Measurements from ENCODE around the gene CTNNA1. TPM values are rescaled to one million over a fixed set of nuclear protein-coding genes. Genes with fewer than 3 reads are reported as not detected.

CTNNA1 gene, protein sequence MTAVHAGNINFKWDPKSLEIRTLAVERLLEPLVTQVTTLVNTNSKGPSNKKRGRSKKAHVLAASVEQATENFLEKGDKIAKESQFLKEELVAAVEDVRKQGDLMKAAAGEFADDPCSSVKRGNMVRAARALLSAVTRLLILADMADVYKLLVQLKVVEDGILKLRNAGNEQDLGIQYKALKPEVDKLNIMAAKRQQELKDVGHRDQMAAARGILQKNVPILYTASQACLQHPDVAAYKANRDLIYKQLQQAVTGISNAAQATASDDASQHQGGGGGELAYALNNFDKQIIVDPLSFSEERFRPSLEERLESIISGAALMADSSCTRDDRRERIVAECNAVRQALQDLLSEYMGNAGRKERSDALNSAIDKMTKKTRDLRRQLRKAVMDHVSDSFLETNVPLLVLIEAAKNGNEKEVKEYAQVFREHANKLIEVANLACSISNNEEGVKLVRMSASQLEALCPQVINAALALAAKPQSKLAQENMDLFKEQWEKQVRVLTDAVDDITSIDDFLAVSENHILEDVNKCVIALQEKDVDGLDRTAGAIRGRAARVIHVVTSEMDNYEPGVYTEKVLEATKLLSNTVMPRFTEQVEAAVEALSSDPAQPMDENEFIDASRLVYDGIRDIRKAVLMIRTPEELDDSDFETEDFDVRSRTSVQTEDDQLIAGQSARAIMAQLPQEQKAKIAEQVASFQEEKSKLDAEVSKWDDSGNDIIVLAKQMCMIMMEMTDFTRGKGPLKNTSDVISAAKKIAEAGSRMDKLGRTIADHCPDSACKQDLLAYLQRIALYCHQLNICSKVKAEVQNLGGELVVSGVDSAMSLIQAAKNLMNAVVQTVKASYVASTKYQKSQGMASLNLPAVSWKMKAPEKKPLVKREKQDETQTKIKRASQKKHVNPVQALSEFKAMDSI
- 177 to 232 TPM (median 203 TPM) in 5 replicates for total RNA-seq (2022; extraction: Qiagen RNA extraction)

GRCh38 chr5:138752951-138753793 lies at the start of gene CTNNA1:
TSS of gene CTNNA1 (plus strand) at chr5:138753425. CDS start at chr5:138781925, 28,500 bp downstream.

DNA sequence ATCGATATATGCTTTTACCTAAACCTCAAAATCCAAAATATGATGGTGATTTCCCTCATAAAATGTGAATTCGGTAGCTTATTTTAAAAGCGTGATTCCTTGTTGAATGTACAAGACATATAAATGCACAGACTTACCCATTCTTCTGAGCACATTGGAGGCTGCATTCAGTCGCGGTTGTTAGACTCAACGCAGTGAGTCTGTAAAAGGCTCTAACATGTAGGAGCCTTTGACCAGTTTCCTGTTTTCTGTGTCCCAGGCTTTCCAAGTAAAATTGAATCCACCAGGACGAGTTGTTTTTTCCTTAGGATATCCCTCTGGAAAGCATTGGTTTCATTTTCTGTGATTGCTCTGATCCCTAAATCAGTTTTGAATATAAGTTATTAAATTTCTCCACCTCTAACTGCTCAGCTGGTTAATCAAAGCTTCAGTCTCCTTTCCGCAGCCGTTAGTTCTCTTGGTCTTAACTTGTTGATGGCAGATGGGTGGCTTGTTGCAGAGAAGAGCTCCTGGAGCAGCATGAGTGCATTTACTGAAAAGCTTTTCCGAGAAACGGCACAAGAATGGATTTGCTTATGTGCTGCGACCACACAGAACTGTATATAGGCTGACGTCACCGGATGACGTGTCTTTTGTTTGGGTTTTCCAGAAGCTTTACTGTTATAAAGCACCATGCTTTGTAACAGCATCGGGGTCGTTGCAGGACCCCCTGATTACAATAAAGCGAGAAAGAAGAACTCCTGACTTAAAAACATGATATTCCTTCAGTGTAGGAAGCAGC lies 121.7 kb downstream of the CTNNA1 start, which contains the start of gene LRRTM2:
Gene LRRTM2 (minus strand): TSS at position 565 of the 781 bp plus-strand sequence. CDS start 424 bp downstream, at position 141.

Other genes with a start within 250 kb of the CTNNA1 start
- gene ETF1, start 210.2 kb upstream of the CTNNA1 start, total RNA-seq (2022; extraction: Qiagen RNA extraction): 111 to 158 TPM (median 121 TPM) in 5 replicates
- gene HSPA9, start 178.0 kb upstream of the CTNNA1 start, total RNA-seq (2022; extraction: Qiagen RNA extraction): 329 to 377 TPM (median 336 TPM) in 5 replicates
- gene LRRTM2, start 121.9 kb downstream of the CTNNA1 start, total RNA-seq (2022; extraction: Qiagen RNA extraction): not detected in 5 replicates

Data from A549 treated with CORT108297 at 1 μM for 4 hours (cell line).